NOMO-1 treated with dmso at 0.1 percent for 144 hours (cell line): ENCODE results near the gene SNAPC1.
A peak's percentile ranks its signal among the peaks of the same experiment; 100 is the strongest.
"Not testable (repeated sequence)": the region's sequence is repeated elsewhere in the genome, so short reads cannot be mapped to it uniquely, and the experiment has no call there.

ENCODE experiments used
- DNase-seq: peaks from one replicate; lab custom pipeline; 2025; ENCODE audit not compliant: unreplicated experiment; lab: John Stamatoyannopoulos, UW

The SNAPC1 gene

GRCh38 chr14:61749867-61750266 is 12.4 kb upstream of the SNAPC1 start:
- DNase-seq: no peak

GRCh38 chr14:61750708-61751474 is 11.3 kb upstream of the SNAPC1 start:
- DNase-seq: peak; percentile 93

GRCh38 chr14:61751475-61751989 is 10.7 kb upstream of the SNAPC1 start:
- no peak for DNase-seq

- peak; percentile 68 for DNase-seq
These were observed 9.6 kb upstream of the SNAPC1 start for GRCh38 chr14:61752626-61753025.

GRCh38 chr14:61753631-61754030 is 8.6 kb upstream of the SNAPC1 start:
- no peak for DNase-seq

GRCh38 chr14:61754627-61755381 is 7.4 kb upstream of the SNAPC1 start:
- no peak for DNase-seq

GRCh38 chr14:61755382-61755742 is 6.9 kb upstream of the SNAPC1 start:
- DNase-seq: not testable (repeated sequence)

GRCh38 chr14:61756135-61756534 is 6.1 kb upstream of the SNAPC1 start:
- no peak for DNase-seq

GRCh38 chr14:61759878-61760277 is 2.3 kb upstream of the SNAPC1 start:
- no peak for DNase-seq

GRCh38 chr14:61761557-61761956 is 663 bp upstream of the SNAPC1 start:
- no peak for DNase-seq

- DNase-seq: no peak
These were observed 2.3 kb downstream of the SNAPC1 start for GRCh38 chr14:61764342-61765122.

GRCh38 chr14:61765225-61765943 is 3.2 kb downstream of the SNAPC1 start:
- no peak for DNase-seq

GRCh38 chr14:61766151-61766550 is 3.9 kb downstream of the SNAPC1 start:
- no peak for DNase-seq

- DNase-seq: no peak
These were observed 6.0 kb downstream of the SNAPC1 start for GRCh38 chr14:61768240-61768639.

- DNase-seq: no peak
These were observed 7.7 kb downstream of the SNAPC1 start for GRCh38 chr14:61769893-61770292.

GRCh38 chr14:61774861-61775260 is 12.6 kb downstream of the SNAPC1 start:
- no peak for DNase-seq

- no peak for DNase-seq
These were observed 17.9 kb downstream of the SNAPC1 start for GRCh38 chr14:61780125-61780524.

GRCh38 chr14:61797309-61797708 is 35.1 kb downstream of the SNAPC1 start:
- DNase-seq: no peak

- no peak for DNase-seq
These were observed 39.9 kb downstream of the SNAPC1 start for GRCh38 chr14:61802010-61802568.

- no peak for DNase-seq
These were observed 41.5 kb downstream of the SNAPC1 start for GRCh38 chr14:61803755-61804154.

- no peak for DNase-seq
These were observed 43.2 kb downstream of the SNAPC1 start for GRCh38 chr14:61805451-61805850.
